A549 treated with Mapracorat at 1 μM for 4 hours (cell line): ENCODE results near the gene AIMP1. TPM values are rescaled to one million over a fixed set of nuclear protein-coding genes. Genes with fewer than 3 reads are reported as not detected.

ENCODE experiments used
- total RNA-seq: library from RNA; stranded (reverse); fragments of 200-300 nt; extraction: Qiagen RNA extraction; gene quantifications from 5 replicates; pipeline ENCODE4 v1.2.3, GENCODE V29; 2022

The AIMP1 gene
- total RNA-seq: 41.7 to 45.9 TPM (median 45.2 TPM) in 5 replicates

GRCh38 chr4:106315968-106316772 is at the start of gene AIMP1, which contains the start of gene TBCK:
TSS of gene AIMP1 (plus strand) at chr4:106316550. CDS start at chr4:106325010, 8,460 bp downstream.
TSS of gene TBCK (minus strand) at chr4:106316209. CDS start at chr4:106308960, 7,249 bp downstream.

GRCh38 chr4:106368678-106369077 is 52.3 kb downstream of the AIMP1 start, which contains the start of gene GIMD1:
TSS of gene GIMD1 (minus strand) at chr4:106368778. CDS start at chr4:106367435, 1,343 bp downstream.

Other genes starting within 250 kb of the AIMP1 start
- gene TBCK, start 341 bp upstream of the AIMP1 start, total RNA-seq: 2.0 to 2.9 TPM (median 2.7 TPM) in 5 replicates
- not detected in 5 replicates for gene GIMD1, start 52.2 kb downstream of the AIMP1 start, total RNA-seq